Keratinocyte (primary cell): ENCODE measurements around the gene TNNT1. TPM values are rescaled to one million over a fixed set of nuclear protein-coding genes. Genes with fewer than 3 reads are reported as not detected.
"Not testable (repeated sequence)": the region's sequence is repeated elsewhere in the genome, so short reads cannot be mapped to it uniquely, and the experiment has no call there.

ENCODE experiments used
- DNase-seq: peaks from one replicate; pipeline ENCODE4 v3.0.0-alpha.2; 2011; ENCODE audit warnings: low read depth, missing footprints, low spot score
- FAIRE-seq: peaks from 2 replicates; lab custom pipeline; 2011; peaks lifted over from hg19 to GRCh38; lab: Jason Lieb, UNC
- H2AFZ ChIP-seq: 2 replicates; pipeline ENCODE4 v1.6.0; 2012; ENCODE audit warnings: low read length, control low read depth, inconsistent platforms; ENCODE audit not compliant: control insufficient read depth
- H3K27ac ChIP-seq: 2 replicates; pipeline ENCODE4 v1.5.1; 2011; ENCODE audit warnings: low read length; ENCODE audit not compliant: control insufficient read depth, insufficient read depth
- H3K27me3 ChIP-seq: 3 replicates; pipeline ENCODE4 v1.6.0; 2011; ENCODE audit warnings: low read length; ENCODE audit not compliant: control insufficient read depth, insufficient read depth; ENCODE audit errors: extremely low read depth
- H3K36me3 ChIP-seq, 2 experiments: 2 replicates in 1 of 2; 3 replicates in 1 of 2; pipeline ENCODE4 v1.5.1; 2011; ENCODE audit warnings: low read length in 2 of 2, mild to moderate bottlenecking in 1 of 2; ENCODE audit not compliant: control insufficient read depth in 2 of 2, insufficient read depth in 2 of 2; ENCODE audit errors: extremely low read depth in 1 of 2
- H3K4me1 ChIP-seq: 3 replicates; pipeline ENCODE4 v1.5.1; 2011; ENCODE audit warnings: low read length; ENCODE audit not compliant: control insufficient read depth, insufficient read depth; ENCODE audit errors: extremely low read depth
- H3K4me2 ChIP-seq: 3 replicates; pipeline ENCODE4 v1.6.0; 2011; ENCODE audit warnings: low read depth, low read length; ENCODE audit not compliant: control insufficient read depth, insufficient read depth; ENCODE audit errors: extremely low read depth
- H3K4me3 ChIP-seq, 3 experiments: fragments of 200-600 bp in 1 of 3; sonication (generic) in 1 of 3; 2 replicates in 2 of 3; 3 replicates in 1 of 3; pipeline ENCODE4 v1.5.1; 2011 to 2016; ENCODE audit warnings: low read length in 3 of 3, mild to moderate bottlenecking in 3 of 3, control low read depth in 2 of 3, inconsistent platforms in 1 of 3, low read depth in 1 of 3, mixed read lengths in 1 of 3, mixed run types in 1 of 3, moderate library complexity in 1 of 3; ENCODE audit not compliant: control insufficient read depth in 2 of 3, insufficient read depth in 2 of 3; ENCODE audit errors: extremely low read depth in 1 of 3
- H3K79me2 ChIP-seq: 2 replicates; pipeline ENCODE4 v1.6.0; 2012; ENCODE audit warnings: low read length; ENCODE audit not compliant: control insufficient read depth, insufficient read depth
- H3K9ac ChIP-seq: 3 replicates; pipeline ENCODE4 v1.6.0; 2011; ENCODE audit warnings: low read length; ENCODE audit not compliant: control insufficient read depth, insufficient read depth; ENCODE audit errors: extremely low read depth
- H3K9me1 ChIP-seq: 3 replicates; pipeline ENCODE4 v1.6.0; 2011; ENCODE audit warnings: low read length; ENCODE audit not compliant: control insufficient read depth, insufficient read depth; ENCODE audit errors: extremely low read depth
- H3K9me3 ChIP-seq: 2 replicates; pipeline ENCODE4 v1.5.1; 2012; ENCODE audit warnings: low read depth, low read length; ENCODE audit not compliant: control insufficient read depth
- H4K20me1 ChIP-seq: 3 replicates; pipeline ENCODE4 v1.6.0; 2011; ENCODE audit warnings: low read length; ENCODE audit not compliant: control insufficient read depth, insufficient read depth; ENCODE audit errors: extremely low read depth
- CTCF ChIP-seq, 3 experiments: IDR thresholded peaks in 1 of 3; conservative IDR thresholded peaks in 1 of 3; optimal IDR thresholded peaks in 1 of 3; 2 replicates in 2 of 3; 3 replicates in 1 of 3; pipeline versions ENCODE3 to v1.5.1; 2011; ENCODE audit warnings: low read length in 3 of 3, mild to moderate bottlenecking in 3 of 3, moderate library complexity in 2 of 3, control low read depth in 1 of 3, inconsistent platforms in 1 of 3; ENCODE audit not compliant: insufficient read depth in 2 of 3; ENCODE audit errors: extremely low read depth in 1 of 3
- EZH2 ChIP-seq: IDR thresholded peaks from one replicate; pipeline ENCODE4 v1.6.1; 2012; ENCODE audit warnings: inconsistent platforms, mild to moderate bottlenecking, low read length, moderate library complexity
- dilution Hi-C: fragments of 300-500 bp; cut with MboI; formaldehyde crosslinking; loops from one replicate; pipeline ENCODE4 v1.7.0; 2020; ENCODE audit warnings: low sequenced_read_pairs; ENCODE audit not compliant: extremely low pct_ligation_motif_present
- polyA plus RNA-seq, 5 experiments: library from polyadenylated mRNA; depleted of rRNA in 3 of 5; stranded (reverse) in 3 of 5; stranded (forward) in 1 of 5; unstranded in 1 of 5; fragments of >200 nt; gene quantifications; 1 replicate in 1 of 5; 2 replicates in 3 of 5; 3 replicates in 1 of 5; pipeline versions ENCODE4 v1.2.1 to v1.2.3, GENCODE V29; 2011 to 2012; ENCODE audit warnings: missing spikeins in 2 of 5, low read depth in 1 of 5, low replicate concordance in 1 of 5

Gene TNNT1
- polyA plus RNA-seq, 1 donor (not counting 4 experiments of a cell fraction or from before 2014, with no cell fraction given) = 99.6 TPM

DNA sequence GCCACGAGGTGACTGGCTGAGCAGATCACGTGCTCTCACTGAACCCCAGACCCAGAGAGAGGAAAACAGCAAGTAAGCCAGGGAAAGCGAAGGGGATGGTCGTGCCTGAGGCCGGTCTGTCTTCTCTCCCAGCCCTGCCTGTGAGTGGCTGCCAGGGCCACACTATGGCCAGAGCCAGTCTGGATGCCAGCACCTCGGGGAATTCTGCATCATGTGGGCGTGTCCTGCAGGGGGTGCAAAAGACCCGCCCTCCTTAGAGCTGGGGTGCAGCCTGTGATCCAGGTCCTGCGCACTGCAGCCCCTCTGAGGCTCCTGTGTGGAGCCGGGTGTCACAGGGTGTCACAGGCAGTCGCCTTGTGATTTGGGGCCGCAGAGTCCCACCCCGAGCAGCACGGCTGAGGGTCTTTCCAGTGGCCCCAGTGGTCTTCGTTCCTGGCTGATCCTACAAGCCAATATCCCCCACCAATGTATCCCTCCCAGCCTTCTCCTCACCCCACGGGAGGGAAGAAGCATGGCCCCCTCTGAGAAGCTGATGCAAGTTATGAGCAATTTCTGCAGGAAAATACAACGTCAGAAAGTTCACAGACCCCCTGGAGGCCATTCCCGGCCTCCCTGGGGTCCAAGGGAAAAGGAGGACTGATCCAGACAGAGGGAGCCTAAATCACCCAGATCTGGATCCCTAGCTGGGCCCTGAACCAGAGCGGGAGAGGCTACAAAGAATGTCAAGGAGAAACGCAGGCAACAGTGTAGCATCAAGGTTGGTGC is 39.3 kb downstream of the TNNT1 start:
- no peaks in the 10 kb centered on the region for H3K9me1 ChIP-seq
- H2AFZ ChIP-seq = no peak overlapping the region
- H3K79me2 ChIP-seq = peaks cover 50% of the 10 kb centered on the region
- DNase-seq (no peak), FAIRE-seq (no peak)
- H3K4me2 ChIP-seq = no peak overlapping the region
- dilution Hi-C loops = no loop called here
- no peaks in the 10 kb centered on the region for H3K4me1 ChIP-seq
- H3K9me3 ChIP-seq = no peaks in the 10 kb centered on the region
- H3K9ac ChIP-seq = no peak overlapping the region
- no peaks in the 10 kb centered on the region for H3K27me3 ChIP-seq
- no peak overlapping the region for H3K4me3 ChIP-seq
- TF ChIP-seq EZH2 (no peak), CTCF (optimal IDR thresholded peaks at IDR 0.05 in 1 of 3, IDR thresholded peaks at IDR 0.05 in 1 of 3, conservative IDR thresholded peaks at IDR 0.05 in 1 of 3; ENCODE audit: extremely low read depth in 1 of 3, insufficient read depth in 2 of 3, low read length in 3 of 3) (no peak)
- H3K27ac ChIP-seq = no peak overlapping the region
- H4K20me1 ChIP-seq = no peaks in the 10 kb centered on the region
- H3K36me3 ChIP-seq = peaks cover 15 to 18% of the 10 kb centered on the region in 2 experiments

- H3K9me1 ChIP-seq, H3K4me3 ChIP-seq, H2AFZ ChIP-seq, H3K9me3 ChIP-seq, H3K27ac ChIP-seq, dilution Hi-C loops, H3K4me1 ChIP-seq, FAIRE-seq, DNase-seq, H3K9ac ChIP-seq, H4K20me1 ChIP-seq, H3K27me3 ChIP-seq, H3K4me2 ChIP-seq: not testable (repeated sequence)
- peaks cover 15 to 20% of the 10 kb centered on the region in 2 experiments for H3K36me3 ChIP-seq
- peaks cover 26% of the 10 kb centered on the region for H3K79me2 ChIP-seq
Measured at GRCh38 chr19:55107252-55107651, 41.8 kb downstream of the TNNT1 start.
